Stomach (tissue), 4 donors: Measurements from ENCODE around the gene ULK1.

Experiments used
- POLR2A ChIP-seq, 4 donors: fragments of 450-650 bp; IDR thresholded peaks; one replicate each; pipeline ENCODE4 v1.6.1; 2016; ENCODE audit warnings: antibody characterized with exemption in 4 of 4, control low read depth in 2 of 4, mild to moderate bottlenecking in 1 of 4, moderate library complexity in 1 of 4
- TF ChIP-seq, protein P1 (sequence below), 7 experiments: fragments of 450-650 bp in 4 of 7; fragments of 200-600 bp in 3 of 7; sonication (generic) in 3 of 7; IDR thresholded peaks; one replicate each; pipeline ENCODE4 v1.5.1; 2016 to 2019; ENCODE audit warnings: antibody characterized with exemption in 7 of 7, control low read depth in 2 of 7, mild to moderate bottlenecking in 1 of 7

- TF ChIP-seq POLR2A (IDR thresholded peaks at IDR 0.05) = no peak
- TF ChIP-seq, protein P1, sequence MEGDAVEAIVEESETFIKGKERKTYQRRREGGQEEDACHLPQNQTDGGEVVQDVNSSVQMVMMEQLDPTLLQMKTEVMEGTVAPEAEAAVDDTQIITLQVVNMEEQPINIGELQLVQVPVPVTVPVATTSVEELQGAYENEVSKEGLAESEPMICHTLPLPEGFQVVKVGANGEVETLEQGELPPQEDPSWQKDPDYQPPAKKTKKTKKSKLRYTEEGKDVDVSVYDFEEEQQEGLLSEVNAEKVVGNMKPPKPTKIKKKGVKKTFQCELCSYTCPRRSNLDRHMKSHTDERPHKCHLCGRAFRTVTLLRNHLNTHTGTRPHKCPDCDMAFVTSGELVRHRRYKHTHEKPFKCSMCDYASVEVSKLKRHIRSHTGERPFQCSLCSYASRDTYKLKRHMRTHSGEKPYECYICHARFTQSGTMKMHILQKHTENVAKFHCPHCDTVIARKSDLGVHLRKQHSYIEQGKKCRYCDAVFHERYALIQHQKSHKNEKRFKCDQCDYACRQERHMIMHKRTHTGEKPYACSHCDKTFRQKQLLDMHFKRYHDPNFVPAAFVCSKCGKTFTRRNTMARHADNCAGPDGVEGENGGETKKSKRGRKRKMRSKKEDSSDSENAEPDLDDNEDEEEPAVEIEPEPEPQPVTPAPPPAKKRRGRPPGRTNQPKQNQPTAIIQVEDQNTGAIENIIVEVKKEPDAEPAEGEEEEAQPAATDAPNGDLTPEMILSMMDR (IDR thresholded peaks at IDR 0.05) = no peak
Measured at GRCh38 chr12:131914179-131914702, 19.8 kb downstream of the ULK1 start.
